CD14-positive monocyte (primary cell): ENCODE data around the gene ITPK1. TPM values are rescaled to one million over a fixed set of nuclear protein-coding genes. Genes with fewer than 3 reads are reported as not detected.
A peak's percentile ranks its signal among the peaks of the same experiment; 100 is the strongest.

ENCODE experiments used
- DNase-seq, 3 donors: peaks; one replicate each; pipeline ENCODE4 v3.0.0-alpha.2; 2011 to 2022
- H2AFZ ChIP-seq: 2 replicates; pipeline ENCODE4 v1.6.0; 2012; ENCODE audit warnings: mild to moderate bottlenecking, low read depth, low read length, inconsistent platforms; ENCODE audit not compliant: insufficient read depth, poor library complexity, severe bottlenecking
- H3K27ac ChIP-seq, 2 donors: 1 replicate in 1 of 2; 2 replicates in 1 of 2; pipeline ENCODE4 v1.5.1; 2012 to 2013; ENCODE audit warnings: low read length in 2 of 2, control low read depth in 1 of 2, inconsistent platforms in 1 of 2, low read depth in 1 of 2, mild to moderate bottlenecking in 1 of 2
- H3K27me3 ChIP-seq, 2 donors: one replicate each; pipeline versions ENCODE4 v1.6.0 to v1.6.1; 2011 to 2013; ENCODE audit warnings: low read length in 2 of 2; ENCODE audit not compliant: control insufficient read depth in 2 of 2, insufficient read depth in 2 of 2
- H3K36me3 ChIP-seq, 2 donors: replicated peaks in 1 of 2; 1 replicate in 1 of 2; 2 replicates in 1 of 2; pipeline versions ENCODE4 v1.5.1 to v1.6.1; 2012 to 2013; ENCODE audit warnings: low read length in 2 of 2, control low read depth in 1 of 2, inconsistent platforms in 1 of 2, mild to moderate bottlenecking in 1 of 2; ENCODE audit not compliant: insufficient read depth in 2 of 2, control insufficient read depth in 1 of 2
- H3K4me1 ChIP-seq, 2 donors: 1 replicate in 1 of 2; 2 replicates in 1 of 2; pipeline versions ENCODE4 v1.5.1 to v1.6.1; 2012 to 2013; ENCODE audit warnings: low read length in 2 of 2, control low read depth in 1 of 2, inconsistent platforms in 1 of 2, mild to moderate bottlenecking in 1 of 2, moderate library complexity in 1 of 2; ENCODE audit not compliant: insufficient read depth in 2 of 2, control insufficient read depth in 1 of 2
- H3K4me2 ChIP-seq: replicated peaks from 2 replicates; pipeline ENCODE3; 2012; ENCODE audit warnings: low read length, moderate library complexity, mild to moderate bottlenecking; ENCODE audit not compliant: poor library complexity, severe bottlenecking; ENCODE audit errors: extremely low read depth
- H3K4me3 ChIP-seq, 3 experiments: fragments of 200-600 bp in 1 of 3; sonication (generic) in 1 of 3; replicated peaks in 1 of 3; 1 replicate in 2 of 3; 2 replicates in 1 of 3; pipeline ENCODE4 v1.5.1; 2011 to 2013; ENCODE audit warnings: low read length in 3 of 3, mild to moderate bottlenecking in 3 of 3, control low read depth in 2 of 3, low read depth in 2 of 3, inconsistent platforms in 1 of 3, moderate library complexity in 1 of 3
- H3K79me2 ChIP-seq: 2 replicates; pipeline ENCODE4 v1.6.0; 2012; ENCODE audit warnings: mild to moderate bottlenecking, control low read depth, inconsistent platforms, low read length, moderate library complexity; ENCODE audit not compliant: insufficient read depth
- H3K9ac ChIP-seq: 2 replicates; pipeline ENCODE4 v1.6.0; 2017; ENCODE audit warnings: low read length, mild to moderate bottlenecking; ENCODE audit not compliant: insufficient read depth, poor library complexity, severe bottlenecking
- H3K9me3 ChIP-seq, 2 donors: replicated peaks in 1 of 2; 1 replicate in 1 of 2; 2 replicates in 1 of 2; pipeline versions ENCODE4 v1.5.1 to v1.6.1; 2012 to 2013; ENCODE audit warnings: low read length in 2 of 2, control low read depth in 1 of 2; ENCODE audit not compliant: control insufficient read depth in 1 of 2, insufficient read depth in 1 of 2
- H4K20me1 ChIP-seq: 2 replicates; pipeline ENCODE4 v1.6.0; 2012; ENCODE audit warnings: mild to moderate bottlenecking, low read length, control low read depth, moderate library complexity; ENCODE audit not compliant: insufficient read depth
- H3K27ac Mint-ChIP-seq, 7 donors: one replicate each; pipeline ENCODE4 v1.8.0; 2020; ENCODE audit warnings: mild to moderate bottlenecking in 7 of 7, mixed read lengths in 7 of 7, moderate library complexity in 6 of 7, inconsistent platforms in 2 of 7
- H3K27me3 Mint-ChIP-seq, 3 donors: one replicate each; pipeline ENCODE4 v1.8.0; 2021 to 2022; ENCODE audit warnings: low read depth in 3 of 3, mild to moderate bottlenecking in 3 of 3, mixed read lengths in 3 of 3, moderate library complexity in 3 of 3, inconsistent platforms in 1 of 3
- H3K36me3 Mint-ChIP-seq, 2 donors: one replicate each; pipeline ENCODE4 v1.8.0; 2020; ENCODE audit warnings: mixed read lengths in 2 of 2, inconsistent platforms in 1 of 2, mild to moderate bottlenecking in 1 of 2
- H3K4me1 Mint-ChIP-seq: one replicate; pipeline ENCODE4 v1.8.0; 2020; ENCODE audit warnings: mild to moderate bottlenecking, mixed read lengths
- H3K4me3 Mint-ChIP-seq, 2 donors: one replicate each; pipeline ENCODE4 v1.8.0; 2020; ENCODE audit warnings: mild to moderate bottlenecking in 2 of 2, mixed read lengths in 2 of 2, moderate library complexity in 1 of 2
- H3K9me3 Mint-ChIP-seq, 7 donors: one replicate each; pipeline ENCODE4 v1.8.0; 2020 to 2022; ENCODE audit warnings: mixed read lengths in 7 of 7, mild to moderate bottlenecking in 6 of 7, moderate library complexity in 6 of 7, inconsistent platforms in 2 of 7
- CTCF ChIP-seq: fragments of 200-600 bp; IDR thresholded peaks from one replicate; pipeline ENCODE4 v1.8.0; 2022; ENCODE audit warnings: antibody characterized with exemption, mild to moderate bottlenecking
- WGBS: methylation state at CpG from one replicate; pipeline ENCODE4 v1.1.5; 2013; ENCODE audit warnings: missing lambda C conversion rate; ENCODE audit not compliant: insufficient coverage; 5-methylcytosine and 5-hydroxymethylcytosine counted together
- intact Hi-C, 2 donors: fragments of 100-400 bp; cut with micrococcal nuclease; formaldehyde crosslinking; loops; one replicate each; pipeline versions ENCODE4 v1.15.0 to v1.15.1; 2023
- polyA plus RNA-seq, 3 donors: library from polyadenylated mRNA; depleted of rRNA in 1 of 3; unstranded in 2 of 3; stranded (reverse) in 1 of 3; fragments of 300-500 nt in 2 of 3; fragments of >200 nt in 1 of 3; fragmentation: Illumina TruSeq in 2 of 3; gene quantifications; 1 replicate in 2 of 3; 2 replicates in 1 of 3; pipeline ENCODE4 v1.2.3, GENCODE V29; 2012 to 2021

ITPK1 gene
- polyA plus RNA-seq, 3 donors, result 57.1 to 144 (median 63.0) TPM

GRCh38 chr14:92951261-92951660 is 164.5 kb downstream of the ITPK1 start:
- no peaks in the 10 kb centered on the region for H3K4me1 Mint-ChIP-seq
- peaks cover 75 to 92% of the 10 kb centered on the region in 2 donors for H3K36me3 ChIP-seq
- 100% methylated on average over 7 of the region's 7 CpGs for WGBS
- TF ChIP-seq CTCF, result no peak
- peaks cover 4% of the 10 kb centered on the region for H3K79me2 ChIP-seq
- H3K9me3 Mint-ChIP-seq, result no peaks in the 10 kb centered on the region
- no peaks in the 10 kb centered on the region for H3K27me3 Mint-ChIP-seq
- no peak overlapping the region for H3K4me2 ChIP-seq
- intact Hi-C loops, result loop anchor here (5.0 to 10.0 kb wide), 3 partner anchors 224 to 941 kb away; no protein-coding TSS in a partner anchor
- no peaks in the 10 kb centered on the region for H3K9me3 ChIP-seq
- no peak overlapping the region for H2AFZ ChIP-seq
- H4K20me1 ChIP-seq, result peaks cover 76% of the 10 kb centered on the region
- H3K9ac ChIP-seq, result no peak overlapping the region
- DNase-seq, result no peak
- no peak overlapping the region for H3K4me3 ChIP-seq
- peaks cover 79 to 97% of the 10 kb centered on the region in 2 donors for H3K36me3 Mint-ChIP-seq
- no peaks in the 10 kb centered on the region for H3K4me1 ChIP-seq
- H3K27ac Mint-ChIP-seq, result peak overlapping the region in 3 of 7 donors; percentile 1 to 46 (median 42)
- no peaks in the 10 kb centered on the region for H3K27me3 ChIP-seq
- no peak overlapping the region for H3K4me3 Mint-ChIP-seq
- H3K27ac ChIP-seq, result no peak overlapping the region

- no peaks in the 10 kb centered on the region for H3K4me1 Mint-ChIP-seq
- no peak overlapping the region for H3K27ac Mint-ChIP-seq
- Histone ChIP-seq H3K9me3 (no peaks in the 10 kb centered on the region), H4K20me1 (peaks cover 78% of the 10 kb centered on the region), H3K9ac (no peak overlapping the region), H3K4me2 (no peak overlapping the region), H3K27me3 (no peaks in the 10 kb centered on the region), H3K36me3 (peaks cover 77 to 92% of the 10 kb centered on the region in 2 donors), H3K27ac (no peak overlapping the region), H3K4me3 (no peak overlapping the region), H2AFZ (no peak overlapping the region), H3K79me2 (peaks cover 4% of the 10 kb centered on the region), H3K4me1 (no peaks in the 10 kb centered on the region)
- 98% methylated on average over 6 of the region's 6 CpGs for WGBS
- intact Hi-C loops, result loop anchor here (5.0 to 10.0 kb wide), 3 partner anchors 224 to 942 kb away; no protein-coding TSS in a partner anchor
- H3K4me3 Mint-ChIP-seq, result no peak overlapping the region
- DNase-seq, result no peak
- H3K27me3 Mint-ChIP-seq, result no peaks in the 10 kb centered on the region
- no peaks in the 10 kb centered on the region for H3K9me3 Mint-ChIP-seq
- no peak for TF ChIP-seq CTCF
- H3K36me3 Mint-ChIP-seq, result peaks cover 78 to 97% of the 10 kb centered on the region in 2 donors
Measured at GRCh38 chr14:92950773-92951172, 165.0 kb downstream of the ITPK1 start.
